Fibroblast of skin of scalp (primary cell): ENCODE data around the gene PAK1.

ENCODE experiments used
- DNase-seq: peaks from one replicate; pipeline ENCODE4 v3.0.0-alpha.2; 2013

PAK1 gene

DNA sequence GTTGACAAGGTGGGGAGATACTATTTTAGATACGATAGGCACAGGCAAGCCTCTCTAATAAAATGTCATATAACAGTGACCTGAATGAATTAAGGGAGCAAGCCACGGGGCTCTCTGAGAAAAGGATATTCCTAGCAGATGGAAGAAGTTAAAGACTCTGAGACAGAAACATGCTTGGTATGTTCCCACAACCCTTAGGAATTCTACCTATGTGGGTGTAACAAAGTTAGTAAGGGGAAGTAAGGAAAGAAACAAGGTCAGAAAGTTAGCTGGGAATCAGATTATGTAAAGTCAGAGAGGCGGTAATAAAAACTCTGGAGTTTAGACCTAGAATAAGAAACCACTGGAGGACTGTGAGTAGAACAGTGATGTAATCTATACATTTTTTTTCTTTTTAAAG is 112.7 kb downstream of the PAK1 start:
- peak; percentile 79 for DNase-seq

- DNase-seq: no peak
Measured at GRCh38 chr11:77359481-77359880, 114.4 kb downstream of the PAK1 start.

- peak; percentile 18 for DNase-seq
Measured at GRCh38 chr11:77353131-77353530, 120.8 kb downstream of the PAK1 start.

GRCh38 chr11:77351281-77351886 is 122.5 kb downstream of the PAK1 start:
- DNase-seq: peak; percentile 11

DNA sequence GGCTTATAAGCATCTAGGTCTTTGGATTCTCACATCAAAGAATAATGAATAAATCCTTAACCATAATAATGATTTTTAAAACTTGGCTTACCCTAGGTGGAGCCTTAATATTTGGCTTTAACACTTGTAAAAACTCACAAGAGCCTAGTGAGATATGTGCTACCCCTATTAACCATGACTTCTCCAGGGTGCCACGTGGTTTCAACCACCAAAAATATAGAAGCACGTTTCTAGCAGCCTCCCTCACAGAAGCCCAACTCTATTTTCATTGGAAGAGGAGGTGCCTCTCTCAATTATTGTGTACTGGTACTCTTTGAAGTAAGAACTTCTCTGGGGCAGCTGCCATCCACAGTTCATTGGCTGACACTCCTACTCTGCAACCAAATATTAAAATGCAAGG is 125.9 kb downstream of the PAK1 start:
- DNase-seq: no peak

DNA sequence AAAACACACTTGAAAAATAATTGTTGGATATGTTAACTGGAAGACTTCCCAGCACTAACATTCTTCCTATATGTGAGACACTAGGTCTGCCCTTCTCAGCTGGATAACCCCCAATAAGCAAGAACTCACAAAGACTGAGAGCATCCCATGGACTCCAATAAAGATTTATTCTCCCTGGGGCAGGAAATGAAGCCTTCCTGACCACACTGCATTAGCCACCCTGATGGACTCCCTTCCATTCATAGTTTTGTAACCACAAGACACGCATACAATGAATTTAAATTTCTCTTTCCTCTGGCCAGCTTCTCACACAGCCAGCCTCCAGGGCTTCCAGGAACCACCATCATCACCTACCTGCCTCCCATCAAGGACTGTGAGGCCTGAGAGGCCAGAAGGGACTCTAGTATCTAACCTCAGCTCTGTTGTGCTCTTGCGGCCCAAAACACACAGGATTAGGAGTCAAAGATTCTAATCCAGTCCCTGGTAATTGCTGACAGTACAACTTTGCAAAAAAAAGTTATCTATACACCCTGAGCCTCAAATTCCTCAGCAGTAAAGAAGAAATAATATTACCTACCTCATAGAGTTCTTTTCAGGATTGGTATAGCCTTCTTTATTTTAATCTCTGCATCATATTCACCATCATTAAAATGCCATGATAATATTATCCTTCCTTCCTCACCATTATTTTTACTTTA is 126.8 kb downstream of the PAK1 start:
- peak; percentile 96 for DNase-seq

DNA sequence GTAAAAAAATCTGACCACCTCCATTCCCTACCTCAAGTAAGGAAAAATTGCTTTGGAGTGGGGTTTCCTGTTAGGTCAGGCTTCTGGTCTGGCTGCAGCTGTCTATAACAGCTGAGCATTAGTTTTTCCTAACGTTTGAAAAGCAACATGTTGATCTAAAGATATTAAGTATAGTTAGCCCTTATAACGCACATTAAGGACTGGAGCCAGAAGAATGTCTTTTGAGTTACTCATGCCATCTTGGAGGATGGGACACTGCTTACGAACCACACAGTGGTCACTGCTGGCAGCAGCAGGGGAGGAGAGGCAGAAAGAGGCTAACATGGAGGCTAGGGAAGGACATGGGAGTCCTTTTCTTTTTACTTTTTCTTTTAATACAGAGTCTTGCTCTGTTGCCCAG is 128.3 kb downstream of the PAK1 start:
- peak; percentile 77 for DNase-seq

DNA sequence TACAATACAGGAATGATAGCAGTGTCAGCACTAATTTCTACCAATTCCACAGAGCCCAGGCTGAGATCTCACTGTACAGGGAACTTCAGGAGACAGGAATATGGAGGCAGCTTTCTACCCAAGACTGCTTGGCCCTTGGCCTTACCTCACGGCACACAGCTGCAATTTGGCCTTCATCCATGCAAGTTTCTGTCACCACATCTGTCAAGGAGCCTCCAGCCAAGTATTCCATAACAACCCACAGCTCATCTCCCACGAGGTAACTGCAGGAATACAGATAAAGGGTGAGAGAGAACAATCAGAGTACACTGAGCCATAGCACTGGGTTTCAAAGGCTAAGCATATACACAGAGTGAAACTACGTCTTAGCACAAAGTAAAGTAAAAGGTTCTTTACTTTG is 133.4 kb downstream of the PAK1 start:
- DNase-seq: no peak

DNA sequence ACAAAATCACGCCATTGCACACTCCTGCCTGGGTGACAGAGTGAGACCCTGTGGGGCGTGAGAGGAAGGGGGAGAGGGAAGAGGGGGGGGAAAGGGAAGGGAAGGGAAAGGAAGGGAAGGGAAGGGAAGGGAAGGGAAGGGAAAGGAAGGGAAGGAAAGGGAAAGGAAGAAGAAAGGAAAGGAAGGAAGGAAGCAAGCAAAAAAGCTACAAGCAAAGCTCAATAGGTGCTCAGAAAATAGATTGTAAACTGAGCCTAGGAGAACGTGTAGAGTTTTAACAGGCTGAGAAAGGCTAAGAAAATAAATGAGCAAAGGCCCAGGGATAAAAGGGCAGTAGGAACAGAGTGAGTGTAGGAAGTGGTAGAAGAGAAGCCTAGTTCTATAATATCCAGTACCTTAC is 141.6 kb downstream of the PAK1 start:
- no peak for DNase-seq

DNA sequence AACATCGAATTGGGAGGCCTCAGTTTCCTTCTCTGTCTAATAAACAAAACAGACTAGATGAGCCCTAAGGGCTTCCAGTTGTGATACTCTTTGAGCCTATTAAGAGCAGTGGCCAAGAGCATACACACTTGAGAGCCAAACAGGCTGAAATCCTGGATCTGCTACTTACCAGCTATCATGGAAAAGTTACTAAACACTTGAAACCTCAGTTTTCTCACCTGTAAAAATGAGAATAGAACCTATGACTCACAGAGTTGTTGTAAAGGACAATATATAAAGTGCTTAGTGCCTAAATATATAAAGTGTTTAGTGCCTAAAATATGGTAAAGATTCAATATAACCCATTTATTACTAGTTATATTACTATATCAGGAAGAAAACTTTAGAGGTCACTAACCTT is 148.7 kb downstream of the PAK1 start:
- DNase-seq: no peak

DNA sequence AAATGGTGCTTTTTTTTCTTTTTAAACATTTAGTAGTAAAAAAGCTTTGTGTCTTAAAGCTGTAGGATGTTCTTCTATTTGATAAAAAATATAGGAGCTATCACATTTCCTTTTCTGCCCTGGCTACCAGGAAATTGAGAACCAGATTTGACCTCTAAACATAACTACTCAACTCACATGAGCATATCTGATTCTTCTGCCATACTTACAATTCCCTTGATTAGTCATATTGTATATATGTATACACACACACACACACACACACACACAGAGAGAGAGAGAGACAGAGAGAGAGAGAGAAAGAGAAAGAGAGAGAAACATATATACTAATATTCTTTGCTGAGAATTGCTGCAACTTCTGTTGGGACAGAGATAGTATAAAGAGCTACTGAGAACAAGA is 149.4 kb downstream of the PAK1 start:
- no peak for DNase-seq

- DNase-seq: no peak
Measured at GRCh38 chr11:77322926-77323590, 150.8 kb downstream of the PAK1 start.

DNA sequence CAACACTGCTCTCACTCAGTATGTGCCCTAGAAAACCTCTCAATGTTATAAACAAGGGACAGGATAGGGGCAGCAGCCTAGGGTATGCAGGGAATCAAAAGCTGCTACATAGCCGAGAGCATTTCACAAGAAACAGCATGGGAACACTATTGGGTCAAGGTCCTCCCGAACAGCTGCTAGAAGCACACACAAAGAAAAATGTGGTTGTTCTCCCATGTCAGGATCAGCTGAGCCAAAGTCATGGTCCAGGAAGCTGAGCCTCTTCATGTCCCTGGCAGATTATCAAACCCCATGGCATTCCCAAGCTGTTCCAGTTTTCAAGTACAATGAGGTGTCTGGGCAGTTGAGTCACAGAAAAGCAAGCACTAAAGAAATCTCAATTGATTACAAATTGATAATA is 151.4 kb downstream of the PAK1 start:
- peak; percentile 40 for DNase-seq

DNA sequence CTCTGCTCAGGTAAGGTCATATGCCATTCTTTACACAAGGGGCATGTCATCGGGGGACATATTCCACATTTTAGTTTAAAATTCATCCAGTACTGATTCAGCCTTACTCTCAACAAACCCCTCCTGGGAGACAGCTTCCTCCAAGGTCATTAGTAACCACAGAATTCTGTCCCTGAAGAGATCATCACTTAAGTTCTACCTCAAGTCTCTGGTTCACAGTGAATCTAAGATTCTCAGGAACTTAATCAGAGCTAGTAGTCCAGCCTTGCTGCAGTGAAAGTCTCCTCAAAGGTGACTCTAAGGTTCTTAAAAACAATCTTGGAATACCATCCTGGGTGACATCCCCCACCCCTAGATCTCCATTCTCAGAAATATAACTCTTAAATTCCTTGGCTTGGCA is 153.5 kb downstream of the PAK1 start:
- DNase-seq: peak; percentile 15

DNA sequence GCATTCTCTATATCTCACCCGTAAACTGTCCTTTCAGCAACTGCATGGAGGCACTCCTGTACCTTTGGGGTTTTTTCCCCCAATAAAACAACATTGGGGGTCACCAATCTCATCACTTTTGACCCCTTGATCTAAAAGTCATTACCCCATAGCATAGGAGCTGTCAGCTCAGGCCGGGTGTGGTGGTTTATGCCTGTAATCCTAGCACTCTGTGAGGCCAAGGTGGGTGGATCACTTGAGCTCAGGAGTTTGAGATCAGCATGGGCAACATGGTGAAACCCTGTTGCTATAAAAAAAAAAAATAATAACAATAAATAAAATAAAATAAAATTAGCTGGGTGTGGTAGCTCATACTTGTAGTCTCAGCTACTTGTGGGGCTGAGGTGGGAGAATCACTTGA is 155.3 kb downstream of the PAK1 start:
- DNase-seq: no peak

- no peak for DNase-seq
Measured at GRCh38 chr11:77316733-77317342, 157.1 kb downstream of the PAK1 start.

- DNase-seq: no peak
Measured at GRCh38 chr11:77312107-77312506, 161.8 kb downstream of the PAK1 start.

DNA sequence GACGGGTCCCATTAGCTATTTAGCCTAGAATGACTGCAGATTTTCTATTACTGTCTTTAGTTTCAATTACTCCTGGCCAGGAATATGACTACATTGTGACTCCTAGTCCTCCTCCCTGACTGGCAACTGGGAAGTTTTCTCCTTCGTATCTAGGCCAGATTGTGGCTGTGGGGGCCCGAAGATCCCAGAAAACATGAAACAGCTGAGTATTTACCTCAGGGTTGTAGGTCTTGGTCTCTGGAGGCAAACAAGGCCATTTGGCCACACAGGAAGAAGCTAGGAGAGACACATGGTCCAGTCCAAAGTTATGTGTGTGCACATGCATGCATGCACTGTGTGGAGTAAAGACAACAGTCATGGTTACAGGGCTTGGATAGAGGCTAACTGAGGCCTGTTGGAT is 162.2 kb downstream of the PAK1 start:
- DNase-seq: no peak

GRCh38 chr11:77310721-77311120 is 163.2 kb downstream of the PAK1 start:
- no peak for DNase-seq

DNA sequence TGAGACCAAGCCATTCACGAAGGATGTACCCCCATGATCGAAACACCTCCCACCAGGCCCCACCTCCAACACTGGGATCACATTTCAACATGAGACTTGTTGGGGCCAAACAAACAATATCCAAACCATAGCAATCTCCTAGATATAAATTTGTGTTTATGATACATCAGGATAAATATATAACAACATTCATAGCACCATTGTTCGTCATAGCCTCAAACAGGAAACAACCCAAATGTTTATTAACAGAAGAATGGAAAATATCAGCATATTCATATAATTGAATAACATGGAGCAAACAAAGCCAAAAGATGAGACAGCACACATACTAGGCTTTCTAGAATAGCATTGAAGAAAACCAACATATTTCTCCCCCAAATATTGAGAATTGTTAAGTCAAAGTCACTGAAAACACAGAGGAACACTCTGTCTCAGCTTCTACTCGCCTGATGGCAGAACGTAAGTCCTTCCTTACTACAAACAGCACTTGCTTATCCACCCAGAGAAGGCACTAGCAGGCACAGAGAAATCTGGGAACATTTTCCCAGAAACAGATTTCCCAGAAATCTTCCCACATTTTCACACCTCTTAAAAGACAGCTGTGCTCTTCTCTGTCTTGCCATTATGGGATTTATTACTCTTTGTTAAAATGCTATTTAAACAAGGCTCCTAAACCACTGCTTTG is 164.4 kb downstream of the PAK1 start:
- no peak for DNase-seq

GRCh38 chr11:77308838-77309237 is 165.1 kb downstream of the PAK1 start:
- no peak for DNase-seq

DNA sequence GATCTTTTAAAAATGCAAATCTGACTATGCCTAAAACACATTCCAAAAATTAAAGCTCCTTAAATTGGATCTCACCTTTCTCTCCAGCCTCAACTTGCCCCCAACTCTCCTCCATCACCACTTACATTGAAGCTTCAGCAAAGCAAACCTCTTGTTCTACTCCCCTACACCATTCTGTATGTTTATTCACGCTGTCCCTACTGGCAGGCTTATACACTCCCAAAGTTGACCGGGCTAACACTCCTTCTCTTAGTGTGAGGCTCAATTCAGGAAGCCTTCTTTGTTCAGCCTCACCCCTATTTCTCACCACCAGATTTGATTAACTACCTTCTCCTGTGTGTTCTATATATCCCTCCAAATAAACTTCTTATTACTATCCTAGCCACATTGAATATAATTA is 170.6 kb downstream of the PAK1 start:
- no peak for DNase-seq

DNA sequence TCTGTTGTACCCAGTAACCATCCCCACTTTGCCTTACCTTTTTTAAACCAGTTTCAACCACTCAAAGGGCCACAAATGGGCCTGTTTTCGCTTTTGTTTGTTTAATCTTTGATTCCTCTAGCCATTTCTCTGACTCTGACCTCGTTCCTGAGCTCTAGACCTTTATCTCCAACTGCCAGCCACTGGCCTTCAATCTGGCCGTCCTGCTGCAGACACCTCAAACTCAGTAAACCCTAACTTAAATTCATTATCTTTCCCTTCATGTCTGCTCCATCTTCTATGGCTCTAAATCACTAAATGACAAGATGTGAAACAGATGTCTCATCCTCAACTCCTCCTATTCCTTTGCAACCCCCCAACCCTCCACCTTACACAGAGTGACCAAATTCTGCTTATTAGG is 171.1 kb downstream of the PAK1 start:
- DNase-seq: no peak
